Effector memory CD4-positive, alpha-beta T cell (primary cell): Measurements from ENCODE around the gene SERPINA12.

Experiments used
- DNase-seq, 3 donors: peaks; one replicate each; pipeline ENCODE4 v3.0.0-alpha.2; 2020
- H3K27ac ChIP-seq: 2 replicates; pipeline ENCODE4 v1.7.0; 2013; ENCODE audit warnings: mild to moderate bottlenecking, low read length, moderate library complexity; ENCODE audit not compliant: insufficient read depth, poor library complexity, severe bottlenecking
- H3K27me3 ChIP-seq: replicated peaks from 2 replicates; pipeline ENCODE4 v1.7.0; 2013; ENCODE audit warnings: mild to moderate bottlenecking, low read length; ENCODE audit not compliant: insufficient read depth, control insufficient read depth, poor library complexity, severe bottlenecking
- H3K36me3 ChIP-seq: 2 replicates; pipeline ENCODE4 v1.7.0; 2013; ENCODE audit warnings: mild to moderate bottlenecking, low read length, moderate library complexity; ENCODE audit not compliant: control insufficient read depth, insufficient read depth
- H3K4me1 ChIP-seq: 2 replicates; pipeline ENCODE4 v1.7.0; 2013; ENCODE audit warnings: low read length, mild to moderate bottlenecking; ENCODE audit not compliant: control insufficient read depth, insufficient read depth, poor library complexity, severe bottlenecking
- H3K4me3 ChIP-seq: 2 replicates; pipeline ENCODE4 v1.7.0; 2013; ENCODE audit warnings: low read length, low read depth, mild to moderate bottlenecking; ENCODE audit not compliant: insufficient read depth, poor library complexity, severe bottlenecking
- H3K9me3 ChIP-seq: 2 replicates; pipeline ENCODE4 v1.7.0; 2013; ENCODE audit warnings: mild to moderate bottlenecking, low read length, moderate library complexity; ENCODE audit not compliant: control insufficient read depth

SERPINA12 gene

DNA sequence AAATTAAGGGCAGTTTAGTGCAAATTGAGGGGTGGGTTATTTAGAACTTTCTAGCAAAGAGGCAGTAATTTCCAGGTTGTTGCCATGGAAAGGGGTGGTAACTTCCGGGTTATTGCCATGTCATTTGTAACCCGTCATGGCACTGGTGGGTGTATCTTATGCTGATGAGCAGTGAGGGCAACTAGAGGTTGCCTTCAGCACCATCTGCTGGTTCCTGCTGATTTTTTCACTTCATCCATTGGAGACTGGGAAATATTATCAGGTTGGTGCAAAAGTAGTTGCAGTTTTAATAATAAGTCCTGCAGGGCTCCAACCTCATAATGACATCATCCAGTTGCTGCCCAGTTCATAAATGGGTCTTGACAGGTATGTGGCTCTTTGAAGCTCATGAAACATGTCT, 27.6 kb upstream of the SERPINA12 start:
- Histone ChIP-seq H3K27ac (no peak overlapping the region), H3K4me1 (no peaks in the 10 kb centered on the region), H3K27me3 (no peaks in the 10 kb centered on the region), H3K36me3 (no peaks in the 10 kb centered on the region), H3K9me3 (no peaks in the 10 kb centered on the region), H3K4me3 (no peak overlapping the region)
- no peak for DNase-seq

DNA sequence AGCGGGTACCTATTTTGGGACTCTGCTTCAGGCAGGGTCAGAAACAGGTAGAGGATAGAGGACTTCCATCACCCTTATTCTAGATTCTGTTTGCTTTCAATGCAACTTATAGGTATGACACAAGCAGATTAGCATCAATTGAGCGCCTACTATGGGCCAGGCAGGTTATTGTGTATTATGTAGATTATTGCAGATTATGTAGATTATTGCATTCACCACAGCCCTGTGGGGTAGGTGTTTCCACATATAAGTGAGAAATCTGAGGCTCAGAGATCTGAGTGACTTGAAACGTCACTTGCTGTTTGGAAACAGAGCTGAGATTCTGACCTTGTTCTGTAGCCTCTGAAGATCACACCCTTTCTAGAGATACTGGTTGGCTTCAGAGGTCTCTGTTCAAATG, 26.2 kb upstream of the SERPINA12 start:
- Histone ChIP-seq H3K9me3 (no peaks in the 10 kb centered on the region), H3K4me1 (no peaks in the 10 kb centered on the region), H3K27ac (no peak overlapping the region), H3K27me3 (no peaks in the 10 kb centered on the region), H3K4me3 (no peak overlapping the region), H3K36me3 (no peaks in the 10 kb centered on the region)
- no peak for DNase-seq

DNA sequence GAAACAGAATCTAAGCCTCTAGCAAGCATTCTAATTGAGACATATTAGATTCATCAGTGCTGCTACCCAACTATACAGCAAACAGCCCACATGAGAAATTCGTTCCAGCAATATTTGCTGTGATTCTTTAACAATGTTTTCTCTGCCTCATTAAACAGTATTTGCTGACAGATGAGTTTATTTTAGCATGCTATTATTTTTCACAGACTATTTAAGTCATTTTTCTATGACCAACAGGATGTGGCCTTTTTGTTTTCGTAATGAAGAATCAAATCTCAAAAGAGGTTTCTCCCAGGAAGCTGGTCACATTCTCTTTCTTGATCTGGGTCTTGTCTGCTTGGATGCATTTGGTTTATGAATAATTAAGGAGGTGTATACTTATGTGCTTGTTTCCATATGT, 23.2 kb upstream of the SERPINA12 start:
- H3K4me1 ChIP-seq = no peaks in the 10 kb centered on the region
- H3K36me3 ChIP-seq = no peaks in the 10 kb centered on the region
- H3K4me3 ChIP-seq = no peak overlapping the region
- no peaks in the 10 kb centered on the region for H3K27me3 ChIP-seq
- no peaks in the 10 kb centered on the region for H3K9me3 ChIP-seq
- no peak overlapping the region for H3K27ac ChIP-seq
- DNase-seq = no peak

DNA sequence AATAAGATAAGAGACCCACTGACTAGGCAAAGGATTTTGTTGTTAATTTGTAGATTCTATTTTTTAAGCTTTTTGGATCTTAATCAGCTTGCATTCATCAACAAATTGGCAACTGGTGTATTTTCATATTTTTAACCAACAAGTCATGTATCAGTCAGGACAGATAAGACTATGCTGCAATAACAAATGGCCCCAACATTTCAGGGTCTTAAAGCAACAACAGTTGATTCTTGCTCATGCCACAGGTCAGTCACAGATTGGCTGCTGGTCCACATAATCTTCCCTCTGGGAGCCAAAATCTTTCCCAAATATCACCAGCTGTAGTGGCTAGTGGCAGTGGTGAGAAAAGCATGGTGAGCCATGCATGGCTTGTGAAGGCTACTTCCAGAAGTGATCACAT, 21.9 kb upstream of the SERPINA12 start:
- DNase-seq = no peak
- Histone ChIP-seq H3K4me1 (no peaks in the 10 kb centered on the region), H3K36me3 (no peaks in the 10 kb centered on the region), H3K27me3 (no peaks in the 10 kb centered on the region), H3K9me3 (no peaks in the 10 kb centered on the region), H3K27ac (no peak overlapping the region), H3K4me3 (no peak overlapping the region)

DNA sequence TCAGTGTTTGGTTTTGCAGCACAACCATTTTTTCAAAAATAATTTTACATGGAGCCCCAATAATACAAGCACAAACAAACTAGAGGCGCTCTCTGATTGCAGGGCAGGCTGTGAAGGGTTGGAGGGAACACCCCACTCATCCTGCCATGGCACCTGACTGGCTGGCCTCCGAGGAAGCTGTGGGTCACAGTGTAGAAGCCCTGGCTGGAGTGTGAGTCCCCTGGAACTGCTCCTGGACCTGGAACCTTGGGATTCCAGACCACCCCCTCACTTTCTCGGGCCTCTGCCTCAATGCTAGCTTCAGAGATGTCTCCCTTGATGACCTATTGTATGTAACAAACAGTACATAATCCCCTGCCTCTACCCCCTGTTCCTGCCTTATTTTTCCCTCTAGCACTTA, 14.8 kb upstream of the SERPINA12 start:
- Histone ChIP-seq H3K9me3 (no peaks in the 10 kb centered on the region), H3K4me1 (no peaks in the 10 kb centered on the region), H3K4me3 (no peak overlapping the region), H3K27me3 (no peaks in the 10 kb centered on the region), H3K36me3 (no peaks in the 10 kb centered on the region), H3K27ac (no peak overlapping the region)
- no peak for DNase-seq

DNA sequence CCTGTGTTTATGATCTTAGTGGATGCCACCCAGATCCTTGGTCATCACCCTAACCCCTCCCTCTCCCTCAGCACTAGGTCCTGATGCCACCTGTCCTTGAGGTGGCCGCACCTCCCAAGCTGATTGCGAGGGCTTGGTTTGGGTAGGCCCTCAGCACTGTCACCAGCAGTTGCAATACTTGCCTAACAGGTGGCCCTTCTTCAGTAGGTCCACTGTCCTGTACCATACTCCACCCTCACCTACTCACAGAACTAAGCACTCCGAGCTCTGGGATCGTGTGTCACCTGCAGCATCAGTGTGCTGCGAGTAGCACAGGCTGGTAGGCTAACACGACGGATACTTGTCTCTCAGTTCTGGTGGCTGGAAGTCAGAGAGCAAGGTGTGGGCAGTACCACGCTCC, 14.0 kb upstream of the SERPINA12 start:
- H3K27me3 ChIP-seq = no peaks in the 10 kb centered on the region
- no peaks in the 10 kb centered on the region for H3K9me3 ChIP-seq
- no peak overlapping the region for H3K27ac ChIP-seq
- H3K36me3 ChIP-seq = no peaks in the 10 kb centered on the region
- DNase-seq = no peak
- no peaks in the 10 kb centered on the region for H3K4me1 ChIP-seq
- H3K4me3 ChIP-seq = no peak overlapping the region

DNA sequence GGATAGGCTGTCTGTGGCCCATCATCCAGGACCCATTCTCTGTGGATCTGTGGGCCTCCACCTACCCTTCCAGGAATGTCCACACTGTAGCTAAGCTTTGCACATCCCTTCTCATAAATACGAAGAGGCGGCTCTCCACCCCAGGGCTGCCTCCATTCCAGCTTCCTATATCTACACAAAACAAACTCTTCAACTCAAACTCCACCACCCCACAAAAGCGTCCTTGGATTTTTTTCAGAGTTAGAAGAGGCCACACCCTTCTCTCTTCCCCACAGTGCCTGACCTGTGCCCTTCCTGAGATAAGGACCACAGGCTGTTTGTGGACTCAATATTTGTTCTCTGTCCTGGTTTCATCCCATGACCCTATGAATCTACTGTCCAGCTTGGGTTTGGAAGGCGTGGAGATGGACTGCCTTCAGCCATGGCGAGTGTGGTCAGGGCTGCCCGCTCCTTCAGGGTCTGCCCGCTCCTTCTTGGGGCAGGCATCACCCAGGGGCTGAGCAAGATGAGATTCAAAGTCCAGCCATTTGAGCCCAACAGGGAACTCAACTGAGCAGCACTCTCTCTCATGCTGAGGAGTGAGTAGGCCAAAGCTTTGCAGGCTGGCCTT, 13.0 kb upstream of the SERPINA12 start:
- H3K4me1 ChIP-seq = no peaks in the 10 kb centered on the region
- H3K36me3 ChIP-seq = no peaks in the 10 kb centered on the region
- no peak for DNase-seq
- no peak overlapping the region for H3K4me3 ChIP-seq
- no peaks in the 10 kb centered on the region for H3K27me3 ChIP-seq
- no peak overlapping the region for H3K27ac ChIP-seq
- no peaks in the 10 kb centered on the region for H3K9me3 ChIP-seq

DNA sequence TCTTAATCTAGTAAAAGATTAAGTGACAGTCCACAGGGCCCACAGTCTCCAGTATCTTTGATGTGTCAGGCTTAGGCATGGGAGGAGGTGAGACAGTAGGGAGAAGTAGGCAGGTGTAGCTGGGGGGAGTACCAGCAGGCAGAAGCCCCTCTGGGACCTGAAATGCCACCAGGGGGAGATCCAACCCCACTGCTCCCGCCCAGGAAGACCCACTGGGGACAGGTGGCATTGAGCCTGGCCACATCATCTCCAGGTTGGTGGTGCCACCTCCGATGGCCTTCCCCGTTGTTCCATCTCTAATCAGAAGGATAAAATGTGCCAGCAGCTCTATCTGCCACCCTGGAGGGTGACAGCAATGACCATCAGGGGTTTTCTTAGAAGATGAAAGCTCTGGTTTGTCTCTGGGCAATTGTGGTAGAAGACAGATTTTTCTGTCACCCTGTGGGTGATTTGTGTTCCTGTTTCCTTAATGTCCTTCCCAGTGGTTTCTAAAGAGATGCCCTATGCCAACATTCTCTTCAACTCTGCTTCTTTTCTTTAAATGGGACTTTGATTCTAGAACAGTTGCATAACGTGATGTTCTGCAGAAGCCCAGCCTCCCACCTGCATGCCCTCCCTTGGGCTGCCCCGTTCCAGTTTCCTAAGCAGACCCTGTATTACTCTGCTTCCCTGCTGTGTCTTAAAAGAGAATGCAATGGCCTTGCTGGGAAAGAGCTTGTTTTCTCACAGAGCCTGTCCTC, 12.3 kb upstream of the SERPINA12 start:
- Histone ChIP-seq H3K4me3 (no peak overlapping the region), H3K27ac (no peak overlapping the region), H3K4me1 (no peaks in the 10 kb centered on the region), H3K9me3 (no peaks in the 10 kb centered on the region), H3K36me3 (no peaks in the 10 kb centered on the region), H3K27me3 (no peaks in the 10 kb centered on the region)
- no peak for DNase-seq

DNA sequence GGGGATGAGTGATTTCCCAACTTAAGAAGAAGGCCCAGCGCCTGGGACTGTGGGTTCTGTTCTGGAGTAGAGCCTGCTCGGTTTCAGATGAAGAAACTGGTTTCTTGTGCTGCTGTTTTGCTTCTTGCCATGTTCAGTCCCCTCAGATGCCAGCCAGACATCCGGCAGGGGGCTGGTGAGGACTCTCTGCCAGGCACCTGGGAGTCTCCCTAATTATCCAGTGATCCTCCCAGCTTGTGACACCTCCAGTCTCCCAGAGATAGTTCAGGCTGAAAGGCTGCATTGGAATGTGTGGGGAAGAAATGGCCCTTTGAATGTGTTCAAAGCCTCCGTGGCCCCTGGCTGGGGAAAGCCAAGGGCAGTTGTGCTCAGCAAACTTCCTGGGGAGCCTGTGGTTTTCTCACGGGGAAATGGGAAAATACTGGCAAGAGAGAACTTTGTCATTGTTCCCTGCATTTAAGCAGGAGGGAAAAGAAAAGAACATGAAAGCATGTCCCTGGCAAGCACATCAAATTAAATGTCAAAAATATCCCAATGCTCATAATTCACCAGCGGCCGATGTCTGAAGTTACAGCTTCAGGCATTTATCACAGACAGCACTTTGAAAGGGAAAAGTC, 8.5 kb upstream of the SERPINA12 start:
- Histone ChIP-seq H3K9me3 (no peaks in the 10 kb centered on the region), H3K27me3 (no peaks in the 10 kb centered on the region)
- no peak for DNase-seq

DNA sequence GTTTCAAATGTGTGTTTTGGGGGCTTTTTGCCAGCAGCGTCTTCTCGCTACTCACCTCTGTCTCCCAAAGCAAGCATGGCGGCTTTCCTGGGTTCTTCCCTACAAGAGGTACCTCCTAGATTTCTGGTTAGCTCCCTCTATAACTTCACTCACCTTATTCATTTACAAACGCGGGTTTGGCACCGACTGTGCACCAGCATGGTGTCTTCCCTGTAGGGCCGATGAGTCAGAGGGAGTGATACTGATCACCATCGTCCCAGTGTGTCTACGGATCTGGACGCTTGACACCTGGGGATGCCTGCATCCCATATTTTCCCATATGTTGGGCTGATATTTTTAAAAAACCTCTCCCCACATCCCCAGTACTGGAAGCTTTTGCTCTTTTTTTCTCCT, 8.0 kb upstream of the SERPINA12 start:
- H3K9me3 ChIP-seq = no peaks in the 10 kb centered on the region
- H3K4me3 ChIP-seq = no peak overlapping the region
- no peaks in the 10 kb centered on the region for H3K36me3 ChIP-seq
- H3K4me1 ChIP-seq = no peaks in the 10 kb centered on the region
- DNase-seq = no peak
- no peaks in the 10 kb centered on the region for H3K27me3 ChIP-seq
- no peak overlapping the region for H3K27ac ChIP-seq

More for the DNA sequence above, 8.5 kb upstream of the SERPINA12 start:
- no peak overlapping the region for H3K4me3 ChIP-seq
- no peak overlapping the region for H3K27ac ChIP-seq
- no peaks in the 10 kb centered on the region for H3K36me3 ChIP-seq
- no peaks in the 10 kb centered on the region for H3K4me1 ChIP-seq
